Effector memory CD4-positive, alpha-beta T cell (primary cell): Measurements from ENCODE around the gene CUL5.
A peak's percentile ranks its signal among the peaks of the same experiment; 100 is the strongest.

Experiments used
- DNase-seq, 3 donors: peaks; one replicate each; pipeline ENCODE4 v3.0.0-alpha.2; 2020
- H3K27ac ChIP-seq: 2 replicates; pipeline ENCODE4 v1.7.0; 2013; ENCODE audit warnings: mild to moderate bottlenecking, low read length, moderate library complexity; ENCODE audit not compliant: insufficient read depth, poor library complexity, severe bottlenecking
- H3K27me3 ChIP-seq: replicated peaks from 2 replicates; pipeline ENCODE4 v1.7.0; 2013; ENCODE audit warnings: mild to moderate bottlenecking, low read length; ENCODE audit not compliant: insufficient read depth, control insufficient read depth, poor library complexity, severe bottlenecking
- H3K36me3 ChIP-seq: 2 replicates; pipeline ENCODE4 v1.7.0; 2013; ENCODE audit warnings: mild to moderate bottlenecking, low read length, moderate library complexity; ENCODE audit not compliant: control insufficient read depth, insufficient read depth
- H3K4me1 ChIP-seq: 2 replicates; pipeline ENCODE4 v1.7.0; 2013; ENCODE audit warnings: low read length, mild to moderate bottlenecking; ENCODE audit not compliant: control insufficient read depth, insufficient read depth, poor library complexity, severe bottlenecking
- H3K4me3 ChIP-seq: 2 replicates; pipeline ENCODE4 v1.7.0; 2013; ENCODE audit warnings: low read length, low read depth, mild to moderate bottlenecking; ENCODE audit not compliant: insufficient read depth, poor library complexity, severe bottlenecking
- H3K9me3 ChIP-seq: 2 replicates; pipeline ENCODE4 v1.7.0; 2013; ENCODE audit warnings: mild to moderate bottlenecking, low read length, moderate library complexity; ENCODE audit not compliant: control insufficient read depth
- total RNA-seq, 3 donors: gene quantifications; one replicate each; lab custom pipeline; 2026; lab: John Stamatoyannopoulos, UW

Gene CUL5
- total RNA-seq = 31.9 to 42.0 (median 40.9) reads per million in 3 donors

- Histone ChIP-seq H3K4me1 (peaks cover 16% of the 10 kb centered on the region), H3K27me3 (no peaks in the 10 kb centered on the region), H3K9me3 (no peaks in the 10 kb centered on the region), H3K27ac (peak within 1 kb of the TSS; percentile 93), H3K4me3 (peak within 1 kb of the TSS; percentile 97), H3K36me3 (no peaks in the 10 kb centered on the region)
- DNase-seq = peak; percentile 70 to 85 (median 84)
These were observed at the start of gene CUL5 for GRCh38 chr11:108008656-108009496. TSS of gene CUL5 (plus strand) at chr11:108008898. CDS start at chr11:108009349, 451 bp downstream.

DNA sequence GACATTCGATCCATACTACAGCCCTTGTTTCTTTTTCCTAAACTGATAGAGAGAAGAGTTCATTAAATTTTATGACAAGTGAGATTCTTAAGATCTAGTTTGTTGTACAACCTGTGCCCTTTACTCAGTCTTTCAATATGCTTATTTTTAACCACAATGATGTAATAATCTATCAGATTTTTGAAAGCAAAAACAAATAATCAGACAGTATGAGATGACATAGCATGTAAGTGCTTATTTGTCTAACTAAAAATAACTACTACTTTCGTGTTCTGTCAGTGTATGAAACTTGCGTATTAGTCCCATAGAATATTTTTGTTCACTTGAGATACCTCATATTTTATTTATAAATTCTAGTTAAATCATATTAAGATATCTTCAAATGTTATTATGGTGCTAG, 47.2 kb upstream of the CUL5 start:
- DNase-seq = no peak
- Histone ChIP-seq H3K27ac (no peak overlapping the region), H3K4me3 (no peak overlapping the region), H3K27me3 (no peaks in the 10 kb centered on the region), H3K9me3 (no peaks in the 10 kb centered on the region), H3K4me1 (no peaks in the 10 kb centered on the region), H3K36me3 (no peaks in the 10 kb centered on the region)

DNA sequence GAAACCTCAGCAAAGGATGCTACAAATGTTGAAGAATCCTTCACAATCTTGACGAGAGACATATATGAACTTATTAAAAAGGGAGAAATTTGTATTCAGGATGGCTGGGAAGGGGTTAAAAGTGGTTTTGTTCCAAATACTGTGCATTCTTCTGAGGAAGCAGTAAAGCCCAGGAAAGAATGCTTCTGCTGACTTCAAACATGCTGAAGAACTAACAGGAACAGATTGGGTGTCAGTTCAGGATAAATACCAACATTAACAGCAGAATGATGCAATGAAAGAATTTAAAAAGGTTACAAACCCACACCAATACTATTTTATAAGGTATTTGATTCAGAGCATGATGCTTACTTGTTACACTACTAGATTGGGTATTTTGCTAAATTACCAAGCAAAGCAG, 46.5 kb upstream of the CUL5 start:
- H3K27me3 ChIP-seq = no peaks in the 10 kb centered on the region
- H3K4me1 ChIP-seq = no peaks in the 10 kb centered on the region
- H3K36me3 ChIP-seq = no peaks in the 10 kb centered on the region
- H3K27ac ChIP-seq = no peak overlapping the region
- H3K4me3 ChIP-seq = no peak overlapping the region
- no peak for DNase-seq
- H3K9me3 ChIP-seq = no peaks in the 10 kb centered on the region

DNA sequence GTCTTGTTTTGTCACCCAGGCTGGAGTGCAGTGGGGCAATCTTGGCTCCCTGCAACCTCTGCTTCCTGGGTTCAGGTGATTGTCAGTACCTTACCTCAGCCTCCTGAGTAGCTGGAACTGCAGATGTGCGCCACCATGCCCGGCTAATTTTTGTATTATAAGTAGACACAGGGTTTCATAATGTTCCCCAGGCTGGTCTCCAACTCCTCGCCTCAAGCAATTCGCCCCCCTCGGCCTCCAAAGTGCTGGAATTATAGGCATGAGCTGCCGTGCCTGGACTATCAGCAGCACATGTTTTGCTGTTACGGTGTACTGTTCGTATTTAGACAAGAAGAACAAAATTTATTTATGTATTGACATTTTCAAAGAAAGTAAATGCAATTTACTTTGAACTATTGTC, 45.6 kb upstream of the CUL5 start:
- no peaks in the 10 kb centered on the region for H3K27me3 ChIP-seq
- DNase-seq = no peak

GRCh38 chr11:107969219-107969618, 39.5 kb upstream of the CUL5 start:
- Histone ChIP-seq H3K4me1 (no peaks in the 10 kb centered on the region), H3K27me3 (no peaks in the 10 kb centered on the region), H3K27ac (no peak overlapping the region), H3K4me3 (no peak overlapping the region), H3K9me3 (no peaks in the 10 kb centered on the region), H3K36me3 (no peaks in the 10 kb centered on the region)
- DNase-seq = no peak

More for the DNA sequence above, 45.6 kb upstream of the CUL5 start:
- no peaks in the 10 kb centered on the region for H3K4me1 ChIP-seq
- H3K27ac ChIP-seq = no peak overlapping the region
- no peaks in the 10 kb centered on the region for H3K36me3 ChIP-seq
- H3K9me3 ChIP-seq = no peaks in the 10 kb centered on the region
- H3K4me3 ChIP-seq = no peak overlapping the region

- no peak for DNase-seq
- H3K27me3 ChIP-seq = no peaks in the 10 kb centered on the region
- no peaks in the 10 kb centered on the region for H3K4me1 ChIP-seq
- H3K4me3 ChIP-seq = no peak overlapping the region
- H3K9me3 ChIP-seq = no peaks in the 10 kb centered on the region
- H3K27ac ChIP-seq = no peak overlapping the region
- no peaks in the 10 kb centered on the region for H3K36me3 ChIP-seq
These were observed 38.6 kb upstream of the CUL5 start for GRCh38 chr11:107970049-107970448.

DNA sequence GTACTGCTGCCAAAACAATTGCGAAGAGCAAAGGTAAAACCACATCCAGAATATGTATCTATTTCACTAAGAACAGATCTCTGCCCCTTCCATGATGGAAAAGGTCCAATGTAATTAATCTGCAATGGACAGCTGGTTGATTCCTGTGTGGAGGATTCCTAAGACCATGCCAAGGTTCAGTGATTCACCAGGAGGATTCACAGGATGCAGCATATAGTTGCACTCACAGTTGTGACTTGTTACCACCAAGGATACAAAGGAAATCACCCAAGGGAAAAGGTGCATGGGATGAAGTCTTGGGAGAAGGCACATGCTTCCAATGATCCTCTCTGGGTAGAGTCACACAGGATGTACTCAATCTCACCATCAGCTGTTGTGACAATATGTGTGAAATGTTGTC, 35.1 kb upstream of the CUL5 start:
- Histone ChIP-seq H3K27me3 (no peaks in the 10 kb centered on the region), H3K4me1 (no peaks in the 10 kb centered on the region)
- DNase-seq = no peak

GRCh38 chr11:107988397-107989158, 20.1 kb upstream of the CUL5 start:
- no peak for DNase-seq
- no peaks in the 10 kb centered on the region for H3K36me3 ChIP-seq
- no peaks in the 10 kb centered on the region for H3K4me1 ChIP-seq
- no peak overlapping the region for H3K4me3 ChIP-seq
- H3K27ac ChIP-seq = no peak overlapping the region
- no peaks in the 10 kb centered on the region for H3K9me3 ChIP-seq
- no peaks in the 10 kb centered on the region for H3K27me3 ChIP-seq

More for the DNA sequence above, 35.1 kb upstream of the CUL5 start:
- Histone ChIP-seq H3K9me3 (no peaks in the 10 kb centered on the region), H3K27ac (no peak overlapping the region), H3K36me3 (no peaks in the 10 kb centered on the region), H3K4me3 (no peak overlapping the region)

DNA sequence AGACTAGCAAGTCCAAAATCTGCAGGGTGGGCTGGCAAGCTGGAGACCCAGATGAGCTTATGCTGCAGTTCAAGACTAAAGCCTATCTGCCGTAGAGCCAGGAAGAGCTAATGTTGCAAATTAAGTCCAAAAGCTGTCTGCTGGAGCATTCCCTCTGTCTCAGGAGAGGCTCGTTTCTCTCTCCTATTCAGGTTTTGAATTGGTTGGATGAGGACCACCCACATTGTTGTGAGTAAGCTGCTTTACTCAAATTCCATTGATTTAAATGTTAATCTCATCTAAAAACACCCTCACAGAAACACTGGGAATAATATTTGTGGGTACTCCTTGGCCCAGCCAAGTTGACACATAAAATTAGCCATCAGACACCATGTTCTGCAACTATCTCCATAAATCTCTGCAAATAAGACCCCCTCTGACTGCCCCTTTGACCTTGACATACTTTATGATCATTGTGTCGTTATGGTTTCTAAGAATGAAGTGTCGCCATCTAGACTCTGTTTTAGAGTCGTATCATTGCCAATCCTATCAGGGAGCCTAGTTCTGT, 16.8 kb upstream of the CUL5 start:
- Histone ChIP-seq H3K4me3 (no peak overlapping the region), H3K9me3 (no peaks in the 10 kb centered on the region)
- DNase-seq = no peak

More for the DNA sequence above, 16.8 kb upstream of the CUL5 start:
- H3K4me1 ChIP-seq = no peaks in the 10 kb centered on the region
- no peaks in the 10 kb centered on the region for H3K27me3 ChIP-seq
- H3K27ac ChIP-seq = no peak overlapping the region
- no peaks in the 10 kb centered on the region for H3K36me3 ChIP-seq
